ENCODE measurements around the gene RESF1.

RESF1 gene

DNA sequence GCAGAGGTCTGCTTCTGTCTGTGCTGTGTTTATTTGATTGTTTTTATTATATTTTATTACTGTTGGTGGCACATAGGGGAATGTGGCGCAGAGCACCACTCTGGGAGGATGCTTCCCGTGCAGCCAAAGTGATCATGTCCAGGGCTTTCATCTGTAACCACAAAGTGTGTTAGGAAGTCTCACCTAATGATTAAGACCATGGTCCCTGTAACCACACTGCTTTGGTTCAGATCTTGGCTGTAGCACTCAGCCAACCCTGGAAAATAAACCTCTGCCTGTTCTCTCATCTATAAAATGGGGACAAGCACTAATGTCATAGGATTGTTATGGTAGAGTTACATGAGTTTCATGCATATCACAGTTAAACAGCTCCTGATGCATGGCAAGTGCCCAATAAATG lies 1.9 kb downstream of the RESF1 start:
- no peak for DNase-seq (ENCODE audit: low spot score)

DNA sequence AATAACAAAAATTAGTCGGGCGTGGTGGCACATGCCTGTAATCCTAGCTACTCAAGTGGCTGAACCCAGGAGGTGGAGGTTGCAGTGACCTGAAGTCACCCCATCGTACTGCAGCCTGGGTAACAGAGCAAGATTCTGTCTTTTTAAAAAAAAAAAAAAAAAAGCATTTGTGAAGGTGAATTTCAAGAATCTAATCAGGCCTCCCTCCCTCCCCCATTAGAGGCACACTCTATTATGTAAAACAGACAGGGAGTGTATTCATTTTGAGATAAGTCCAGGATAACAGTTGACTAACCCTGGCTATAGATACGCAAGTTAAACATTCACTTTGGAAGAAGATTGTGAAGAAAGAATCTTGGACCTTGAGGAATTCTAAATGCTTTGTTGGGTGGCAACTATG lies 2.9 kb downstream of the RESF1 start:
- DNase-seq (ENCODE audit: low spot score), result no peak

DNA sequence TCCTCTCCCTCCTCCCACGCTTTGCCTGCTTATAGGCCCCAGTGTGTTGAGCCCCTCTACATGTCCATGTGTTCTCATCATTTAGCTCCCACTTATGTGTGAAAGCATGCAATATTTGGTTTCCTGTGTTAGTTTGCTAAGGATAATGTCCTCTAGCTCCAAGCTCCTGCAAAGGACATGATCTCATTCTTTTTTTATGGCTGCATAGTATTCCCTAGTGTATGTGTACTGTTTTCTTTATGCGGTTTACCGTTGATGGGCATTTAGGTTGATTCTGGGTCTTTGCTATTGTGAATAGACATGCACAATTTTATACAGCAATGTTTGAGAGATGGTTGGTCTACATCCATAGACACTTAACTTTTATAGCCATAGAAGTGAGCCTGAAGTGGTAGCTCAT lies 5.1 kb downstream of the RESF1 start:
- no peak for DNase-seq (ENCODE audit: low spot score)

DNA sequence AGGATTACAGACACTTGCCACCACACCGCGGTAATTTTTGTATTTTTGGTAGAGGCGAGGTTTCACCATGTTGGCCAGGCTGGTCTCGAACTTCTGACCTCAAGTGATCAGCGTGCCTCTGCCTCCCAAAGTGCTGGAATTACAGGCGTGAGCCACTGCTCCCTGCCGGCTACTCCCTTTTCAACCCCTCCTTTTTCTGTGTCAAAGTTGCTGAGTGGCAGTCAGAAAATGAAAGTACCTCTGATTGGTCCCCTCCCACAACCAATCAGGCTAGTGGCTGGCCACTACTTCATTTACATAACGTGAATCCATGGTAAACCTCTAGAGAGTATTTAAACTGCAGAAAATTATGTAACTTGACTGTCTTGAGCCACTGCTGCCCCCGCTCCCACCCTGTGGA lies 5.9 kb downstream of the RESF1 start:
- DNase-seq (ENCODE audit: low spot score), result no peak

- no peak for DNase-seq (ENCODE audit: low spot score)
Observed at GRCh38 chr12:31966558-31967205, 7.5 kb downstream of the RESF1 start.

GRCh38 chr12:31967539-31967938 lies 8.3 kb downstream of the RESF1 start:
- DNase-seq (ENCODE audit: low spot score), result no peak

DNA sequence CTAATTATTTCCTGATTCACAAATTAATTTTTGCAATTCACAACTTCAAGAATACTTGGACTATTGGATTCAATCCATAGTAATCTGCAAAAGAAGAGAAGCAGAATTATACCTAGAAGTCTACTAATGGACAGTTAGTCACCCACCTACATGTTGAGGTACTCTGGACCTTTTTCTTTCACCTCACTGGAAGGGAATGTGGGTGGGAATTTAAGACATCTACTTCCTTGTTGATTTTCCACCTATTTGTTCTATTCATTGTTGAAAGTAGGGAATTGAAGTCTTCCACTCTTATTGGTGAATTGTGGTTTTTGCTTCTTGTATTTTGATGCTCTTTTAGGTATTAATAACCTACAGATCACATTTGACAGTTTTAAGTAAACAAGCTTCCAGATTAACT lies 11.0 kb downstream of the RESF1 start:
- no peak for DNase-seq (ENCODE audit: low spot score)

- no peak for DNase-seq (ENCODE audit: low spot score)
Observed at GRCh38 chr12:31973818-31974217, 14.6 kb downstream of the RESF1 start.

- DNase-seq (ENCODE audit: low spot score), result no peak
Observed at GRCh38 chr12:31974673-31975072, 15.5 kb downstream of the RESF1 start.

GRCh38 chr12:31984806-31985591 lies 25.8 kb downstream of the RESF1 start:
- no peak for DNase-seq (ENCODE audit: low spot score)

GRCh38 chr12:31985832-31986231 lies 26.6 kb downstream of the RESF1 start:
- no peak for DNase-seq (ENCODE audit: low spot score)

GRCh38 chr12:31989571-31990362 lies 30.6 kb downstream of the RESF1 start:
- DNase-seq (ENCODE audit: low spot score), result no peak

- DNase-seq (ENCODE audit: low spot score), result no peak
Observed at GRCh38 chr12:31991146-31991545, 31.9 kb downstream of the RESF1 start.

DNA sequence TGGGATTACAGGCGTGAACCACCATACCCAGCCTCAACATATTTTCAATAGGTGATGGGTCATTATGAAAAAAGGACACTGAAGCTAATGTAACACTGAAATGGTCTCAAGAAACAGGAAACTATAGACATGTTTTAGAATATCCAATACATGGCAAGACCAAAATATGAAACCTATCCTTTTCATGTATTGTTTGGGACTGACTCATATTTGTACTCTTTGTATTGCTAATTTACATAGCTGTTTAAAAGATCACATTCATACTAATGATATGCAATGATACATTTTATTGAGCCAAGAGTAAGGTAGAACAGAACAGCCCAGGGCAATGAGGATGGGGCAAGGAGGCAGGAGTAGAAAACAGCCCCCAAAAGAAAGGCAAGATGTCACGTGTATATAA lies 32.6 kb downstream of the RESF1 start:
- DNase-seq (ENCODE audit: low spot score), result no peak

- DNase-seq (ENCODE audit: low spot score), result no peak
Observed at GRCh38 chr12:31999692-32000091, 40.5 kb downstream of the RESF1 start.

- no peak for DNase-seq (ENCODE audit: low spot score)
Observed at GRCh38 chr12:32000373-32001005, 41.3 kb downstream of the RESF1 start.

DNA sequence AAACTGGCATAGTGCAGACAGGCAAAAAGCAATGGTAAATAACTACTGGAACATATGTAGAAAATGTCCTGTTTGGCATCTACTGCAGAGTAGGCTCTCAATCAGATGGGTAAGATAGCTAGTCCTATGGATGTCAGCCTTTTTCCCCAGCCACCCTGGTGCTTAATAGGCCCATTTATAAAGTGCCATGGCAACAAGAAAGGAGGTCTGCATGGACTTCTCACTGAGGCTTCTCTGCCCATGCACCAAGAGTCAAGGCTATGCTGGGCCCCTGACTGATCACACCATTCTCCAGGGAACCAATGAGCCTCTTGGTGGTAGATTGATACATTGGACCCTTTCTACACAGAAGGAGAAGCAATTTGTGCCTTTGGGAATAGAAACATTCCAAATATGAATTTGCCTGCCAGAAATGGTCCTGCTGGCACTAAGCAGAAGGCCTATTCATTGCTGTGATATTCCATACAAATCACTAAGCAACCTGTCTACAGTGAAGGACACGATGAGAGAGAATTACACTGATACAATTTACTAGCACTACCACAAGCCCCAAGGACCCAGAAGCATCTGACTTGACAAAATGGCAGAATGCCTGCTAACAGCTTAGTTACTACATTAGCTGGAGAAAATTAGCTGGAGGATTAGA lies 43.8 kb downstream of the RESF1 start:
- DNase-seq (ENCODE audit: low spot score), result no peak

GRCh38 chr12:32003654-32004053 lies 44.4 kb downstream of the RESF1 start:
- no peak for DNase-seq (ENCODE audit: low spot score)

DNA sequence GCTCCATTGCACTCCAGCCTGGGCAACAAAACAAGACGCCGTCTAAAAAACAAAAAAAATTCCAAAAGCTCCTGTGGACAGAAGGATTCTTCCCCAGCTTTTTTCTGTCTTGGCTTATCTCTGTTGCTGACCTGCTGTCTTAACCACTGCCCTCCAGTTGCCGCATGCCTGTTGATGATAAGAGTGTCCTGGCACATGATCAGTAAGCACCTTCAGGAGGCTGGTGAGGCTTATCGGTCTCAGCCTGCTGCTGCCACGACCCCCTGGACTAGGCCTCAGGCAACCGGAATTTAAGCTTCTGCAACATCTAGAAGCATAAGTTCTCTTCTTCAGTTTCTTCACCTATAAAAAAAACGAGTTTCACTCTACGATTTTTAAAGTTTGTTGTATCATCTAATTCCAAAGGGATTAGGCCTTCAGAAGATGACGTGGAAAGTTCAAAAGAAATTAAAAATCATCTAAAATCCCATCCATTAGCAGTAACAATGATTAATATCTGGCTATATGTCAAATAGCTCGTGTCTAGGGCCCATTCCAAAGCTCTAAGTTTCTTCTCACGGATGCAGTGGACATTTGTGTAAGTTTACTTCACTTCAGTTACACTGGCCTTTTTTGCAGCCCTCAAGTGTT lies 46.4 kb downstream of the RESF1 start:
- no peak for DNase-seq (ENCODE audit: low spot score)
